OCI-LY7 (cell line): ENCODE measurements around the gene HP1BP3. TPM values are rescaled to one million over a fixed set of nuclear protein-coding genes. Genes with fewer than 3 reads are reported as not detected.

ENCODE experiments used
- BruUV-seq: library from RNA; stranded (reverse); fragments of 400-500 nt; replicated peaks from 2 replicates; lab custom pipeline; 2021; lab: Mats Ljungman, UMichigan
- CTCF ChIA-PET: fragments of 300-600 bp; sonication (Branson Sonifier 250); formaldehyde crosslinking; loops from one replicate; lab custom pipeline; 2022; ENCODE audit warnings: antibody characterized with exemption; ENCODE audit not compliant: unreplicated experiment; lab: Charles Lee
- POLR2A ChIA-PET: fragments of 300-600 bp; sonication (Branson Sonifier 250); formaldehyde crosslinking; loops from one replicate; lab custom pipeline; 2022; ENCODE audit warnings: antibody characterized with exemption; lab: Charles Lee
- DNase-seq: peaks from one replicate; pipeline ENCODE4 v3.0.0-alpha.2; 2015; ENCODE audit warnings: low spot score
- H2AFZ ChIP-seq: fragments of 200-600 bp; sonication (generic), shearing (Covaris generic); 2 replicates; pipeline ENCODE4 v1.6.1; 2014; ENCODE audit warnings: mild to moderate bottlenecking, antibody characterized with exemption, low read length, moderate library complexity
- H3K27ac ChIP-seq: fragments of 200-600 bp; sonication (generic); 2 replicates; pipeline ENCODE4 v1.5.1; 2014; ENCODE audit warnings: mixed run types, low read depth, mild to moderate bottlenecking, moderate library complexity, low read length, inconsistent platforms; ENCODE audit not compliant: poor library complexity, severe bottlenecking
- H3K36me3 ChIP-seq: fragments of 200-600 bp; sonication (generic); 2 replicates; pipeline ENCODE4 v1.6.1; 2014; ENCODE audit warnings: mild to moderate bottlenecking, antibody characterized with exemption, low read length, moderate library complexity, mixed read lengths; ENCODE audit not compliant: insufficient read depth
- H3K4me1 ChIP-seq: fragments of 200-600 bp; sonication (generic); 2 replicates; pipeline ENCODE4 v1.5.1; 2014; ENCODE audit warnings: mild to moderate bottlenecking, low read length; ENCODE audit not compliant: insufficient read depth, poor library complexity, severe bottlenecking
- H3K4me2 ChIP-seq: fragments of 200-600 bp; sonication (generic); 2 replicates; pipeline ENCODE4 v1.6.1; 2014; ENCODE audit warnings: mild to moderate bottlenecking, low read length
- H3K4me3 ChIP-seq: fragments of 200-600 bp; sonication (generic); 2 replicates; pipeline ENCODE4 v1.5.1; 2014; ENCODE audit warnings: mild to moderate bottlenecking, low read depth, low read length; ENCODE audit not compliant: poor library complexity, severe bottlenecking
- H3K79me2 ChIP-seq: fragments of 200-600 bp; sonication (generic); 2 replicates; pipeline ENCODE4 v1.6.1; 2016; ENCODE audit warnings: low read depth, mild to moderate bottlenecking, low read length, moderate library complexity, mixed read lengths; ENCODE audit not compliant: insufficient read depth
- H3K9me2 ChIP-seq: fragments of 200-600 bp; sonication (generic); 2 replicates; pipeline ENCODE4 v1.6.1; 2016; ENCODE audit warnings: mild to moderate bottlenecking, low read length, mixed read lengths; ENCODE audit not compliant: insufficient read depth
- H3K9me3 ChIP-seq: fragments of 200-600 bp; sonication (generic); 2 replicates; pipeline ENCODE4 v1.6.1; 2014; ENCODE audit warnings: mild to moderate bottlenecking, mixed run types, low read length, mixed read lengths
- H4K20me1 ChIP-seq: fragments of 200-600 bp; sonication (generic); 2 replicates; pipeline ENCODE4 v1.6.1; 2014; ENCODE audit warnings: mild to moderate bottlenecking, antibody characterized with exemption, low read length, moderate library complexity, mixed read lengths; ENCODE audit not compliant: insufficient read depth
- CTCF ChIP-seq: fragments of 200-600 bp; sonication (generic); conservative IDR thresholded peaks from 2 replicates; pipeline ENCODE4 v1.5.1; 2014; ENCODE audit warnings: mild to moderate bottlenecking, antibody characterized with exemption, low read length, moderate library complexity, mixed read lengths
- EZH2phosphoT487 ChIP-seq: fragments of 200-600 bp; sonication (generic); IDR thresholded peaks from 2 replicates; pipeline ENCODE4 v1.6.1; 2018; ENCODE audit warnings: low read depth, borderline replicate concordance, mild to moderate bottlenecking, mixed run types, antibody characterized with exemption, low read length, moderate library complexity, mixed read lengths
- intact Hi-C: fragments of 100-400 bp; cut with micrococcal nuclease; formaldehyde crosslinking; loops from one replicate; pipeline ENCODE4 v1.10.0; 2022; ENCODE audit not compliant: unreplicated experiment
- total RNA-seq, 2 experiments: library from RNA; depleted of rRNA in 1 of 2; stranded (reverse); fragments of >200 nt in 1 of 2; shearing (Covaris generic) in 1 of 2; gene quantifications; 2 replicates each; pipeline ENCODE4 v1.2.3, GENCODE V29; 2014 to 2022

Gene HP1BP3
- total RNA-seq, 2 experiments from 2014 or later: 288 to 295 TPM

DNA sequence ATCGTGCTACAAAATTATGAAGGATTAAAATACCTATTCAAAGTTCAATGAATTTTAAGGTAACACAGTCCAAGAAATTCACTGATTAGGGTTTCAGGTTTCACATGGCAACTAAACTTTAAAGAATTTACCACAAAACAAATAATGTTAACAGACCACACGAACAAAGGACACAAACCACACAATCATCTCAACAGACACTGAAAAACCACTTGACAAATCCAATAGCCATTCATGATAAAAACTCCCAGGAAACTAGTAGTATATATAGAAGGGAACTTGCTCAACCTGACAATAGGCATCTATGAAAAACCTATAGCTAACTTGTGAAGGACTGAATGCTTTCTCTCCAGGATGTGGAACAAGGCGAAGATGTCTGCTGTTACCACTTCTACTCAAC is 33.5 kb downstream of the HP1BP3 start:
- no peaks in the 10 kb centered on the region for H3K9me2 ChIP-seq
- H3K36me3 ChIP-seq: peaks cover 83% of the 10 kb centered on the region
- H2AFZ ChIP-seq: no peak overlapping the region
- H4K20me1 ChIP-seq: no peaks in the 10 kb centered on the region
- no peak for DNase-seq
- no peak overlapping the region for H3K4me3 ChIP-seq
- H3K79me2 ChIP-seq: no peaks in the 10 kb centered on the region
- BruUV-seq: no TSS peak
- TF ChIP-seq EZH2phosphoT487: no peak
- no peaks in the 10 kb centered on the region for H3K4me1 ChIP-seq
- ChIA-PET POLR2A (no interaction called here), CTCF (no interaction called here)
- intact Hi-C loops: no loop called here
- no peak overlapping the region for H3K27ac ChIP-seq
- no peaks in the 10 kb centered on the region for H3K9me3 ChIP-seq
- no peak overlapping the region for H3K4me2 ChIP-seq

DNA sequence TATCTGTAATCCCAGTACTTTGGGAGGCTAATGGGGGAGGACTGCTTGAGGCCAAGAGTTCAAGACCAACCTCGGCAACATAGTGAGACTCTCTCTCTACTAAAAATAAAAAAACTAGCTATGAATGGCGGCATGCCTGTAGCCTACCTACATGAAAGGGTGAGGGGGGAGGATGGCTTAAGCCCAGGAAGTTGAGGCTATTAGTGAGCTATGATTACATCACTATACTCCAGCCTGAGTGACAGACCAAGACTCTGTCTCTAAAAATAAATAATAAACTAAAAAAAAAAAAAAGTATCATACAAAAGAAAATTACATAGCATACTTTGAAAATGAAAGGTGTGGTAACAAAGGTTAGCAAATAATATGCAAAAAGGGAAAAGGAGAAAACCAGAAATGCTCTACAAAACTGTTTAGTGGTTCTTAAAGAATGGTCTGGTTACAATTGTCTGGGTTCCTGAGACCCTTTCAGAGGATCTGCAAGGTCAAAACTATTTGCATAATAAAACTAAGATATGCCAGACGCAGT is 35.6 kb downstream of the HP1BP3 start:
- no peak for TF ChIP-seq EZH2phosphoT487
- TF ChIP-seq CTCF: no peak
- Histone ChIP-seq H3K27ac (no peak overlapping the region), H3K4me1 (no peaks in the 10 kb centered on the region), H3K4me3 (no peak overlapping the region), H4K20me1 (no peaks in the 10 kb centered on the region; the same call in 1 of the 2 replicates), H2AFZ (no peak overlapping the region), H3K4me2 (no peak overlapping the region), H3K9me2 (no peaks in the 10 kb centered on the region), H3K9me3 (no peaks in the 10 kb centered on the region), H3K36me3 (peaks cover 85% of the 10 kb centered on the region), H3K79me2 (no peaks in the 10 kb centered on the region)
- CTCF ChIA-PET: no interaction called here
- intact Hi-C loops: no loop called here
- no peak for DNase-seq
- BruUV-seq: no TSS peak
- POLR2A ChIA-PET: interaction anchor here (0.6 kb wide), 2 partner anchors 8 to 165 kb away, joined by 3 to 6 read pairs; no protein-coding TSS in a partner anchor

GRCh38 chr1:20742671-20743070 is 44.4 kb downstream of the HP1BP3 start:
- ChIA-PET POLR2A (interaction anchor here (0.6 kb wide), 1 partner anchor 9 kb away, joined by 6 read pairs; no protein-coding TSS in a partner anchor), CTCF (no interaction called here)
- H4K20me1 ChIP-seq: no peaks in the 10 kb centered on the region; the same call in 1 of the 2 replicates
- no peak overlapping the region for H3K4me2 ChIP-seq
- TF ChIP-seq CTCF: no peak
- no peak for TF ChIP-seq EZH2phosphoT487
- no peaks in the 10 kb centered on the region for H3K9me3 ChIP-seq
- intact Hi-C loops: no loop called here
- BruUV-seq: no TSS peak
- no peak overlapping the region for H3K4me3 ChIP-seq
- no peak overlapping the region for H2AFZ ChIP-seq
- no peaks in the 10 kb centered on the region for H3K4me1 ChIP-seq
- H3K27ac ChIP-seq: no peak overlapping the region
- DNase-seq: no peak
- H3K36me3 ChIP-seq: peaks cover 98% of the 10 kb centered on the region
- no peaks in the 10 kb centered on the region for H3K9me2 ChIP-seq
- no peaks in the 10 kb centered on the region for H3K79me2 ChIP-seq
